OCI-LY7 (cell line): ENCODE measurements around the gene PTPRJ.

Source experiments
- EZH2phosphoT487 ChIP-seq: fragments of 200-600 bp; sonication (generic); IDR thresholded peaks from 2 replicates; pipeline ENCODE4 v1.6.1; 2018; ENCODE audit warnings: low read depth, borderline replicate concordance, mild to moderate bottlenecking, mixed run types, antibody characterized with exemption, low read length, moderate library complexity, mixed read lengths
- TF ChIP-seq, protein P1 (sequence below): fragments of 200-600 bp; sonication (generic); conservative IDR thresholded peaks from 2 replicates; pipeline ENCODE4 v1.5.1; 2014; ENCODE audit warnings: mild to moderate bottlenecking, antibody characterized with exemption, low read length, moderate library complexity, mixed read lengths

DNA sequence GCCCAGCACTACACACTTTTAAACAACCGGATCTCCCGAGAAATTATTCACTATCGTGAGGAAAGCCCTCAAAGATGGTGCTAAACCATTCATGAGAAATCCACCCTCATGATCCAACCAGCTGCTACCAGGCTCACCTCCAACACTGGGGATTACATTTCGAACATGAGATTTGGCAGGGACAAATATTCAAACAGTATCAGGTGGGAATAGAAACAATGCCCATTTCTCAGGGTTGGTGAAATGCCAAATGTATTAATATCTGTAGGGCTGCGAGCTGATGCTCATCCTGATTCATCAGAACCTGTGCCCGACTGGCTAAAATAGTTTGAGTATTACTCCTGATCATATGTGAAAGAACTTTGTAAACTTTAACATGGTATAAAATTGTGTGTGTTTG lies 15.8 kb upstream of the PTPRJ start:
- TF ChIP-seq EZH2phosphoT487, result no peak
- TF ChIP-seq, protein P1, sequence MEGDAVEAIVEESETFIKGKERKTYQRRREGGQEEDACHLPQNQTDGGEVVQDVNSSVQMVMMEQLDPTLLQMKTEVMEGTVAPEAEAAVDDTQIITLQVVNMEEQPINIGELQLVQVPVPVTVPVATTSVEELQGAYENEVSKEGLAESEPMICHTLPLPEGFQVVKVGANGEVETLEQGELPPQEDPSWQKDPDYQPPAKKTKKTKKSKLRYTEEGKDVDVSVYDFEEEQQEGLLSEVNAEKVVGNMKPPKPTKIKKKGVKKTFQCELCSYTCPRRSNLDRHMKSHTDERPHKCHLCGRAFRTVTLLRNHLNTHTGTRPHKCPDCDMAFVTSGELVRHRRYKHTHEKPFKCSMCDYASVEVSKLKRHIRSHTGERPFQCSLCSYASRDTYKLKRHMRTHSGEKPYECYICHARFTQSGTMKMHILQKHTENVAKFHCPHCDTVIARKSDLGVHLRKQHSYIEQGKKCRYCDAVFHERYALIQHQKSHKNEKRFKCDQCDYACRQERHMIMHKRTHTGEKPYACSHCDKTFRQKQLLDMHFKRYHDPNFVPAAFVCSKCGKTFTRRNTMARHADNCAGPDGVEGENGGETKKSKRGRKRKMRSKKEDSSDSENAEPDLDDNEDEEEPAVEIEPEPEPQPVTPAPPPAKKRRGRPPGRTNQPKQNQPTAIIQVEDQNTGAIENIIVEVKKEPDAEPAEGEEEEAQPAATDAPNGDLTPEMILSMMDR, result no peak
